Nephron (organoid): Measurements from ENCODE around the gene FBXL17.

ENCODE experiments used
- H3K27ac Mint-ChIP-seq, 3 experiments: 2 replicates each; pipeline ENCODE4 v1.8.0; 2020; ENCODE audit warnings: mixed read lengths in 3 of 3, mild to moderate bottlenecking in 2 of 3, moderate library complexity in 1 of 3
- H3K27me3 Mint-ChIP-seq: 2 replicates; pipeline ENCODE4 v1.8.0; 2021; ENCODE audit warnings: low read depth, mild to moderate bottlenecking, moderate library complexity, mixed read lengths
- H3K36me3 Mint-ChIP-seq: 2 replicates; pipeline ENCODE4 v1.8.0; 2020; ENCODE audit warnings: low read depth, mixed read lengths
- H3K4me1 Mint-ChIP-seq: 2 replicates; pipeline ENCODE4 v1.8.0; 2020; ENCODE audit warnings: mixed read lengths
- H3K4me3 Mint-ChIP-seq, 3 experiments: 2 replicates each; pipeline ENCODE4 v1.8.0; 2020; ENCODE audit warnings: mild to moderate bottlenecking in 3 of 3, mixed read lengths in 3 of 3, moderate library complexity in 2 of 3
- H3K9me3 Mint-ChIP-seq: 2 replicates; pipeline ENCODE4 v1.8.0; 2020; ENCODE audit warnings: mixed read lengths
- CTCF ChIP-seq, 3 experiments: fragments of 200-600 bp; sonication (generic); IDR thresholded peaks; one replicate each; pipeline ENCODE4 v1.5.0; 2021; ENCODE audit warnings: antibody characterized with exemption in 3 of 3; ENCODE audit not compliant: unreplicated experiment in 3 of 3

FBXL17 gene

GRCh38 chr5:108214857-108215256 lies 167.0 kb downstream of the FBXL17 start:
- TF ChIP-seq CTCF (IDR thresholded peaks at IDR 0.05; ENCODE audit: unreplicated experiment in 3 of 3): no peak
- Mint-ChIP-seq H3K27ac (no peak overlapping the region), H3K27me3 (no peaks in the 10 kb centered on the region), H3K9me3 (peaks cover 33% of the 10 kb centered on the region), H3K4me1 (no peaks in the 10 kb centered on the region), H3K36me3 (peaks cover 43% of the 10 kb centered on the region), H3K4me3 (no peak overlapping the region)

GRCh38 chr5:108212775-108213346 lies 169.0 kb downstream of the FBXL17 start:
- no peaks in the 10 kb centered on the region for H3K4me1 Mint-ChIP-seq

GRCh38 chr5:108206707-108207106 lies 175.2 kb downstream of the FBXL17 start:
- Mint-ChIP-seq H3K27ac (no peak overlapping the region), H3K4me3 (no peak overlapping the region), H3K36me3 (peaks cover 5% of the 10 kb centered on the region), H3K9me3 (peaks cover 8% of the 10 kb centered on the region), H3K4me1 (no peaks in the 10 kb centered on the region), H3K27me3 (no peaks in the 10 kb centered on the region)
- TF ChIP-seq CTCF (IDR thresholded peaks at IDR 0.05; ENCODE audit: unreplicated experiment in 3 of 3): no peak

More at GRCh38 chr5:108212775-108213346, 169.0 kb downstream of the FBXL17 start:
- Mint-ChIP-seq H3K36me3 (peaks cover 39% of the 10 kb centered on the region), H3K27ac (peak overlapping the region in 1 of 3 experiments; percentile 54), H3K27me3 (no peaks in the 10 kb centered on the region), H3K4me3 (no peak overlapping the region), H3K9me3 (peaks cover 34% of the 10 kb centered on the region)
- TF ChIP-seq CTCF (IDR thresholded peaks at IDR 0.05; ENCODE audit: unreplicated experiment in 3 of 3): no peak

- H3K27me3 Mint-ChIP-seq: no peaks in the 10 kb centered on the region
- no peak overlapping the region for H3K4me3 Mint-ChIP-seq
- H3K36me3 Mint-ChIP-seq: no peaks in the 10 kb centered on the region
- no peak for TF ChIP-seq CTCF (IDR thresholded peaks at IDR 0.05; ENCODE audit: unreplicated experiment in 3 of 3)
- no peaks in the 10 kb centered on the region for H3K4me1 Mint-ChIP-seq
- no peak overlapping the region for H3K27ac Mint-ChIP-seq
- no peaks in the 10 kb centered on the region for H3K9me3 Mint-ChIP-seq
These were observed 180.2 kb downstream of the FBXL17 start for GRCh38 chr5:108201721-108202120.

- Mint-ChIP-seq H3K4me3 (no peak overlapping the region), H3K27ac (no peak overlapping the region), H3K27me3 (no peaks in the 10 kb centered on the region), H3K36me3 (no peaks in the 10 kb centered on the region), H3K4me1 (peaks cover 7% of the 10 kb centered on the region), H3K9me3 (no peaks in the 10 kb centered on the region)
- no peak for TF ChIP-seq CTCF (IDR thresholded peaks at IDR 0.05; ENCODE audit: unreplicated experiment in 3 of 3)
These were observed 185.6 kb downstream of the FBXL17 start for GRCh38 chr5:108196276-108196675.
